DOHH2 (cell line): ENCODE results near the gene C15orf40.

Experiments
- H3F3A ChIP-seq: fragments of 200-600 bp; sonication (generic), shearing (Covaris generic); 2 replicates; pipeline ENCODE4 v1.6.0; 2016; ENCODE audit warnings: antibody characterized with exemption, mild to moderate bottlenecking; ENCODE audit not compliant: control insufficient read depth, insufficient read depth
- H3K27ac ChIP-seq: fragments of 200-600 bp; sonication (generic); 2 replicates; pipeline ENCODE4 v1.5.1; 2014; ENCODE audit warnings: low read depth, mild to moderate bottlenecking, low read length, moderate library complexity
- H3K27me3 ChIP-seq: fragments of 200-600 bp; sonication (generic); 2 replicates; pipeline ENCODE4 v1.6.1; 2014; ENCODE audit warnings: mild to moderate bottlenecking, low read length, mixed read lengths; ENCODE audit not compliant: control insufficient read depth
- H3K36me3 ChIP-seq: fragments of 200-600 bp; sonication (generic); 2 replicates; pipeline ENCODE4 v1.6.1; 2014; ENCODE audit warnings: mild to moderate bottlenecking, low read length, moderate library complexity, mixed read lengths; ENCODE audit not compliant: control insufficient read depth
- H3K4me1 ChIP-seq: fragments of 200-600 bp; sonication (generic); 2 replicates; pipeline ENCODE4 v1.6.1; 2014; ENCODE audit warnings: mild to moderate bottlenecking, low read length, mixed read lengths; ENCODE audit not compliant: control insufficient read depth
- H3K4me2 ChIP-seq: fragments of 200-600 bp; sonication (generic); 2 replicates; pipeline ENCODE4 v1.6.0; 2014; ENCODE audit warnings: mild to moderate bottlenecking, low read length, moderate library complexity
- H3K4me3 ChIP-seq: fragments of 200-600 bp; sonication (generic); 2 replicates; pipeline ENCODE4 v1.5.1; 2014; ENCODE audit warnings: mild to moderate bottlenecking, low read length, mixed read lengths
- H3K79me2 ChIP-seq: fragments of 200-600 bp; sonication (generic); 2 replicates; pipeline ENCODE4 v1.6.1; 2014; ENCODE audit warnings: mild to moderate bottlenecking, low read length, mixed read lengths; ENCODE audit not compliant: control insufficient read depth
- H3K9me2 ChIP-seq: fragments of 200-600 bp; sonication (generic); replicated peaks from 2 replicates; pipeline ENCODE4 v1.6.1; 2014; ENCODE audit warnings: mild to moderate bottlenecking, low read length, mixed read lengths; ENCODE audit not compliant: control insufficient read depth
- H3K9me3 ChIP-seq: fragments of 200-600 bp; sonication (generic); 2 replicates; pipeline ENCODE4 v1.6.1; 2014; ENCODE audit warnings: antibody characterized with exemption, low read length, mixed read lengths; ENCODE audit not compliant: control insufficient read depth, insufficient read depth
- H4K20me1 ChIP-seq: fragments of 200-600 bp; sonication (generic); 2 replicates; pipeline ENCODE4 v1.6.0; 2014; ENCODE audit warnings: low read depth, mild to moderate bottlenecking, antibody characterized with exemption, low read length, moderate library complexity; ENCODE audit not compliant: control insufficient read depth, insufficient read depth
- EZH2phosphoT487 ChIP-seq: fragments of 200-600 bp; sonication (generic); IDR thresholded peaks from 2 replicates; pipeline ENCODE4 v1.6.1; 2017; ENCODE audit warnings: borderline replicate concordance, mild to moderate bottlenecking, antibody characterized with exemption, low read length, moderate library complexity, mixed read lengths
- TF ChIP-seq, protein P1 (sequence below): fragments of 200-600 bp; sonication (generic); IDR thresholded peaks from one replicate; pipeline ENCODE4 v1.5.1; 2014; ENCODE audit warnings: antibody characterized with exemption, mild to moderate bottlenecking, low read depth, low read length; ENCODE audit not compliant: poor library complexity, severe bottlenecking

C15orf40 gene

DNA sequence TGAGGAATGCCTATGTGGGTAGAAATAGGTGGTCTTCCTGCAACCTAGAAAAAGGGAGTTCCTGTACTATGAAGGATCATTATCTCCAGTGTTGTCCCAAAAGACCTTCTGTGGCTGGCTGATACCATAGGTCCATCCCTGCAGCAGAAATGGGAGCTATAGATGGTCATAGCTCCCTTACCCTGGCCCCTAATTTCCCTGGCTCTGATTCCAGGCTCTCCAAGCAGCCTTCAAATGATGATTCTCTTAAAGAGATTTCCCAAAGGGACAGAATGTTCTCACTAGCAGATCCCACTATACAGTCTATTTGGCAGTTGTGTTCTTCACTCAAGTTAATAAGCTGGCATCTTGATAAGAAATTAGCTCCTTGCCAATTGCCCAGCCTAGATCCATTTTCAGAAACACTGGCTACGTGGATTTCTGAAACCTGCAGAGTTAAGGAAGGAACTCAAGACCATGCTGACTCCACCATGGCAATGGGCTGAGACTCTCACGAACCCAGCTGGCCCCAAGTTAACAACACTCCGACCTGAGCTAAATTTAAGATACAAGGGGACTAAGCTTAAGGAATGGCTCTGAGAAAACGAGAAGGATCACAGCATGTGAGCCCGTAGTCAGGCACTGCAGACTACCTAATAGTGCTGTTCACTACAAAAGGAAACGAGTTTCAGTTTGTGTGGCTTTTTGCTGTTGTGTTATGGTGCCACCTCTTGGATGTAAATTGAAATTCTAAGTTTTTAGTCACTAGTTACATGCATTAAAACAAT lies 11.4 kb downstream of the C15orf40 start:
- TF ChIP-seq EZH2phosphoT487 = no peak
- TF ChIP-seq, protein P1, sequence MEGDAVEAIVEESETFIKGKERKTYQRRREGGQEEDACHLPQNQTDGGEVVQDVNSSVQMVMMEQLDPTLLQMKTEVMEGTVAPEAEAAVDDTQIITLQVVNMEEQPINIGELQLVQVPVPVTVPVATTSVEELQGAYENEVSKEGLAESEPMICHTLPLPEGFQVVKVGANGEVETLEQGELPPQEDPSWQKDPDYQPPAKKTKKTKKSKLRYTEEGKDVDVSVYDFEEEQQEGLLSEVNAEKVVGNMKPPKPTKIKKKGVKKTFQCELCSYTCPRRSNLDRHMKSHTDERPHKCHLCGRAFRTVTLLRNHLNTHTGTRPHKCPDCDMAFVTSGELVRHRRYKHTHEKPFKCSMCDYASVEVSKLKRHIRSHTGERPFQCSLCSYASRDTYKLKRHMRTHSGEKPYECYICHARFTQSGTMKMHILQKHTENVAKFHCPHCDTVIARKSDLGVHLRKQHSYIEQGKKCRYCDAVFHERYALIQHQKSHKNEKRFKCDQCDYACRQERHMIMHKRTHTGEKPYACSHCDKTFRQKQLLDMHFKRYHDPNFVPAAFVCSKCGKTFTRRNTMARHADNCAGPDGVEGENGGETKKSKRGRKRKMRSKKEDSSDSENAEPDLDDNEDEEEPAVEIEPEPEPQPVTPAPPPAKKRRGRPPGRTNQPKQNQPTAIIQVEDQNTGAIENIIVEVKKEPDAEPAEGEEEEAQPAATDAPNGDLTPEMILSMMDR = peak; percentile 63
- peak overlapping the region; percentile 47 for H3K4me2 ChIP-seq

DNA sequence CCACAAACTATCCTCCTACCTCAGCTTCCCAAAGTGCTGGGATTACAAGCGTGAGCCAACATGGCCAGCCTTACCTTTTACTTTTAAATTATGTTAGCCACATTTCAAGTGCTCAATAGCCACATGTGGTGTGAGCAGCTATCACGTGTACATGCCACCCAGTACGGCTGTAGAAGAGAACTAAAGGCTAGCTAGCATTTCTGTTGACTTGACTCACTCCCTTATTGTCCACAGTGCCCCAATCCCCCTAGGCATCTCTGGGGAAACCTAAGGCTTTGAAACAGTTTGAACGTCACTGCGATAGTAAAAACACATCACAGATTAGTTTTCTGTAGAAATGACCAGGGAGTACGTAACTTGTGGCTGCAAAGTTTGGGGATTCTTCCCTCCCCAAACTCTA lies 12.0 kb downstream of the C15orf40 start:
- no peak overlapping the region for H3K4me2 ChIP-seq

More for the DNA sequence above, 11.4 kb downstream of the C15orf40 start:
- peaks cover 4% of the 10 kb centered on the region for H3K36me3 ChIP-seq
- peak overlapping the region; percentile 26 for H3K4me3 ChIP-seq
- H3F3A ChIP-seq = 0 out of 2 replicates have a peak, but pooled peaks cover 4% of the 10 kb centered on the region
- H4K20me1 ChIP-seq = no peaks in the 10 kb centered on the region
- peaks cover 4% of the 10 kb centered on the region; the same call in 1 of the 2 replicates for H3K4me1 ChIP-seq
- H3K27ac ChIP-seq = no peak overlapping the region
- H3K79me2 ChIP-seq = no peaks in the 10 kb centered on the region
- H3K27me3 ChIP-seq = no peaks in the 10 kb centered on the region
- H3K9me2 ChIP-seq = no peaks in the 10 kb centered on the region
- H3K9me3 ChIP-seq = no peaks in the 10 kb centered on the region

DNA sequence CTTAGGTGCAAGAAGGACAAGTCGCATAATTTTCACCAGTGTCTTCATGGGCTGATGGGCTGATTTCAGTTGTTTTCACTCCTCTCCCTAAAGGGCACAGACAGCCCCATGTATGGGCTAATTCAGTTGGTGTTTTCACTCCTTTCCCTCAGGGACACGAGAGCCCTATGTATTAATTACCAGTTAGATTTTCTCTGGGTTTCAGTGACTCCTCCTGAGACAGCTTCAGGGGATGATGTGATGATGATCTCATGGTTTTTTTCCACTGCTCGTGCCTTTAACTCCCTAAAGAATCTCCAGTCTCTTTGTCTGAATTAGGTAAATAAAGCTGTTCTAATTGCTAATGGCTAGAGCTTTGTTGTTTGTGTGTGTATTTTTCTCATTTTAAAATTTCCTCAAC lies 15.5 kb downstream of the C15orf40 start:
- Histone ChIP-seq H3K9me3 (no peaks in the 10 kb centered on the region), H4K20me1 (no peaks in the 10 kb centered on the region)

More for the DNA sequence above, 12.0 kb downstream of the C15orf40 start:
- Histone ChIP-seq H3K27ac (no peak overlapping the region), H3K79me2 (no peaks in the 10 kb centered on the region), H3K9me2 (no peaks in the 10 kb centered on the region), H3K4me1 (peaks cover 4% of the 10 kb centered on the region; the same call in 1 of the 2 replicates), H3K9me3 (no peaks in the 10 kb centered on the region), H4K20me1 (no peaks in the 10 kb centered on the region), H3K36me3 (no peaks in the 10 kb centered on the region), H3K27me3 (no peaks in the 10 kb centered on the region), H3K4me3 (no peak overlapping the region), H3F3A (peaks cover 4% of the 10 kb centered on the region; the same call in 1 of the 2 replicates)
- TF ChIP-seq, protein P1 = no peak
- no peak for TF ChIP-seq EZH2phosphoT487

More for the DNA sequence above, 15.5 kb downstream of the C15orf40 start:
- peaks cover 4% of the 10 kb centered on the region; the same call in 1 of the 2 replicates for H3K4me1 ChIP-seq
- no peaks in the 10 kb centered on the region for H3K27me3 ChIP-seq
- no peaks in the 10 kb centered on the region for H3K79me2 ChIP-seq
- H3K9me2 ChIP-seq = no peaks in the 10 kb centered on the region
- no peak overlapping the region for H3K27ac ChIP-seq
- no peak overlapping the region for H3K4me2 ChIP-seq
- no peaks in the 10 kb centered on the region for H3K36me3 ChIP-seq
- no peak overlapping the region for H3K4me3 ChIP-seq
- H3F3A ChIP-seq = no peaks in the 10 kb centered on the region; the same call in 1 of the 2 replicates
- no peak for TF ChIP-seq EZH2phosphoT487
- TF ChIP-seq, protein P1 = no peak
